Keratinocyte (primary cell): Measurements from ENCODE around the gene HOXD10. TPM values are rescaled to one million over a fixed set of nuclear protein-coding genes. Genes with fewer than 3 reads are reported as not detected.

ENCODE experiments used
- DNase-seq: peaks from one replicate; pipeline ENCODE4 v3.0.0-alpha.2; 2011; ENCODE audit warnings: low read depth, missing footprints, low spot score
- FAIRE-seq: peaks from 2 replicates; lab custom pipeline; 2011; peaks lifted over from hg19 to GRCh38; lab: Jason Lieb, UNC
- H2AFZ ChIP-seq: 2 replicates; pipeline ENCODE4 v1.6.0; 2012; ENCODE audit warnings: low read length, control low read depth, inconsistent platforms; ENCODE audit not compliant: control insufficient read depth
- H3K27ac ChIP-seq: 2 replicates; pipeline ENCODE4 v1.5.1; 2011; ENCODE audit warnings: low read length; ENCODE audit not compliant: control insufficient read depth, insufficient read depth
- H3K27me3 ChIP-seq: 3 replicates; pipeline ENCODE4 v1.6.0; 2011; ENCODE audit warnings: low read length; ENCODE audit not compliant: control insufficient read depth, insufficient read depth; ENCODE audit errors: extremely low read depth
- H3K36me3 ChIP-seq, 2 experiments: 2 replicates in 1 of 2; 3 replicates in 1 of 2; pipeline ENCODE4 v1.5.1; 2011; ENCODE audit warnings: low read length in 2 of 2, mild to moderate bottlenecking in 1 of 2; ENCODE audit not compliant: control insufficient read depth in 2 of 2, insufficient read depth in 2 of 2; ENCODE audit errors: extremely low read depth in 1 of 2
- H3K4me1 ChIP-seq: 3 replicates; pipeline ENCODE4 v1.5.1; 2011; ENCODE audit warnings: low read length; ENCODE audit not compliant: control insufficient read depth, insufficient read depth; ENCODE audit errors: extremely low read depth
- H3K4me2 ChIP-seq: 3 replicates; pipeline ENCODE4 v1.6.0; 2011; ENCODE audit warnings: low read depth, low read length; ENCODE audit not compliant: control insufficient read depth, insufficient read depth; ENCODE audit errors: extremely low read depth
- H3K4me3 ChIP-seq, 3 experiments: fragments of 200-600 bp in 1 of 3; sonication (generic) in 1 of 3; 2 replicates in 2 of 3; 3 replicates in 1 of 3; pipeline ENCODE4 v1.5.1; 2011 to 2016; ENCODE audit warnings: low read length in 3 of 3, mild to moderate bottlenecking in 3 of 3, control low read depth in 2 of 3, inconsistent platforms in 1 of 3, low read depth in 1 of 3, mixed read lengths in 1 of 3, mixed run types in 1 of 3, moderate library complexity in 1 of 3; ENCODE audit not compliant: control insufficient read depth in 2 of 3, insufficient read depth in 2 of 3; ENCODE audit errors: extremely low read depth in 1 of 3
- H3K79me2 ChIP-seq: 2 replicates; pipeline ENCODE4 v1.6.0; 2012; ENCODE audit warnings: low read length; ENCODE audit not compliant: control insufficient read depth, insufficient read depth
- H3K9ac ChIP-seq: 3 replicates; pipeline ENCODE4 v1.6.0; 2011; ENCODE audit warnings: low read length; ENCODE audit not compliant: control insufficient read depth, insufficient read depth; ENCODE audit errors: extremely low read depth
- H3K9me1 ChIP-seq: 3 replicates; pipeline ENCODE4 v1.6.0; 2011; ENCODE audit warnings: low read length; ENCODE audit not compliant: control insufficient read depth, insufficient read depth; ENCODE audit errors: extremely low read depth
- H3K9me3 ChIP-seq: 2 replicates; pipeline ENCODE4 v1.5.1; 2012; ENCODE audit warnings: low read depth, low read length; ENCODE audit not compliant: control insufficient read depth
- H4K20me1 ChIP-seq: 3 replicates; pipeline ENCODE4 v1.6.0; 2011; ENCODE audit warnings: low read length; ENCODE audit not compliant: control insufficient read depth, insufficient read depth; ENCODE audit errors: extremely low read depth
- EZH2 ChIP-seq: IDR thresholded peaks from one replicate; pipeline ENCODE4 v1.6.1; 2012; ENCODE audit warnings: inconsistent platforms, mild to moderate bottlenecking, low read length, moderate library complexity
- dilution Hi-C: fragments of 300-500 bp; cut with MboI; formaldehyde crosslinking; loops from one replicate; pipeline ENCODE4 v1.7.0; 2020; ENCODE audit warnings: low sequenced_read_pairs; ENCODE audit not compliant: extremely low pct_ligation_motif_present
- polyA plus RNA-seq, 5 experiments: library from polyadenylated mRNA; depleted of rRNA in 3 of 5; stranded (reverse) in 3 of 5; stranded (forward) in 1 of 5; unstranded in 1 of 5; fragments of >200 nt; gene quantifications; 1 replicate in 1 of 5; 2 replicates in 3 of 5; 3 replicates in 1 of 5; pipeline versions ENCODE4 v1.2.1 to v1.2.3, GENCODE V29; 2011 to 2012; ENCODE audit warnings: missing spikeins in 2 of 5, low read depth in 1 of 5, low replicate concordance in 1 of 5
- TF ChIP-seq, protein P1 (sequence below), 3 experiments: IDR thresholded peaks in 1 of 3; conservative IDR thresholded peaks in 1 of 3; optimal IDR thresholded peaks in 1 of 3; 2 replicates in 2 of 3; 3 replicates in 1 of 3; pipeline versions ENCODE3 to v1.5.1; 2011; ENCODE audit warnings: low read length in 3 of 3, mild to moderate bottlenecking in 3 of 3, moderate library complexity in 2 of 3, control low read depth in 1 of 3, inconsistent platforms in 1 of 3; ENCODE audit not compliant: insufficient read depth in 2 of 3; ENCODE audit errors: extremely low read depth in 1 of 3

Gene HOXD10
- polyA plus RNA-seq, 1 donor (not counting 4 experiments of a cell fraction or from before 2014, with no cell fraction given): not detected

DNA sequence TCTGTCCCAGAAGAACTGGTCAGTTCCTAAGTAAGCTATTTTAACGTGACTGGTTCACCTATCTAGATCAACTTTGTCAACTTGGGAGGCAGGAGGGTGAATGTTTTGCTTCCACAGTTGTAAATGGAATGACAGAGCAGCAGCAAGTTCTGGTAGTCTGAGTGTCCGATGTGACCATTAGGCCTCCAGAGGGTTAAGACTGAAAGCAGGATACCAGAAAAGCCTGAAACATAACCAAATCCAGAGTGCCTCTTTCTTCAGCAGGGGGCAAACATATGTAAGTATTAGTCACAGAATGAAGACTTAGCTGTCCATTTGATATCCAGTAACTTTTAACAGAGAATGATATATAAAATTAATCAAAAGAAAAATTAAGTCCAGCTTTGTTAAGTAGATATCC, 49.7 kb downstream of the HOXD10 start:
- no peak overlapping the region for H3K4me3 ChIP-seq
- H3K9ac ChIP-seq: no peak overlapping the region
- no peaks in the 10 kb centered on the region for H3K79me2 ChIP-seq
- no peaks in the 10 kb centered on the region for H4K20me1 ChIP-seq
- H3K9me1 ChIP-seq: no peaks in the 10 kb centered on the region
- no peaks in the 10 kb centered on the region for H3K36me3 ChIP-seq
- no peak overlapping the region for H3K27ac ChIP-seq
- TF ChIP-seq EZH2: no peak
- TF ChIP-seq, protein P1, sequence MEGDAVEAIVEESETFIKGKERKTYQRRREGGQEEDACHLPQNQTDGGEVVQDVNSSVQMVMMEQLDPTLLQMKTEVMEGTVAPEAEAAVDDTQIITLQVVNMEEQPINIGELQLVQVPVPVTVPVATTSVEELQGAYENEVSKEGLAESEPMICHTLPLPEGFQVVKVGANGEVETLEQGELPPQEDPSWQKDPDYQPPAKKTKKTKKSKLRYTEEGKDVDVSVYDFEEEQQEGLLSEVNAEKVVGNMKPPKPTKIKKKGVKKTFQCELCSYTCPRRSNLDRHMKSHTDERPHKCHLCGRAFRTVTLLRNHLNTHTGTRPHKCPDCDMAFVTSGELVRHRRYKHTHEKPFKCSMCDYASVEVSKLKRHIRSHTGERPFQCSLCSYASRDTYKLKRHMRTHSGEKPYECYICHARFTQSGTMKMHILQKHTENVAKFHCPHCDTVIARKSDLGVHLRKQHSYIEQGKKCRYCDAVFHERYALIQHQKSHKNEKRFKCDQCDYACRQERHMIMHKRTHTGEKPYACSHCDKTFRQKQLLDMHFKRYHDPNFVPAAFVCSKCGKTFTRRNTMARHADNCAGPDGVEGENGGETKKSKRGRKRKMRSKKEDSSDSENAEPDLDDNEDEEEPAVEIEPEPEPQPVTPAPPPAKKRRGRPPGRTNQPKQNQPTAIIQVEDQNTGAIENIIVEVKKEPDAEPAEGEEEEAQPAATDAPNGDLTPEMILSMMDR (optimal IDR thresholded peaks at IDR 0.05 in 1 of 3, IDR thresholded peaks at IDR 0.05 in 1 of 3, conservative IDR thresholded peaks at IDR 0.05 in 1 of 3; ENCODE audit: extremely low read depth in 1 of 3, insufficient read depth in 2 of 3, low read length in 3 of 3): no peak
- no peaks in the 10 kb centered on the region for H3K4me1 ChIP-seq
- H3K4me2 ChIP-seq: no peak overlapping the region
- H3K9me3 ChIP-seq: peaks cover 2% of the 10 kb centered on the region
- dilution Hi-C loops: loop anchor here (25.0 kb wide), 1 partner anchor 471 kb away; no protein-coding TSS in a partner anchor
- peaks cover 74% of the 10 kb centered on the region for H3K27me3 ChIP-seq
- no peak for DNase-seq
- no peak overlapping the region for H2AFZ ChIP-seq
- FAIRE-seq: no peak

DNA sequence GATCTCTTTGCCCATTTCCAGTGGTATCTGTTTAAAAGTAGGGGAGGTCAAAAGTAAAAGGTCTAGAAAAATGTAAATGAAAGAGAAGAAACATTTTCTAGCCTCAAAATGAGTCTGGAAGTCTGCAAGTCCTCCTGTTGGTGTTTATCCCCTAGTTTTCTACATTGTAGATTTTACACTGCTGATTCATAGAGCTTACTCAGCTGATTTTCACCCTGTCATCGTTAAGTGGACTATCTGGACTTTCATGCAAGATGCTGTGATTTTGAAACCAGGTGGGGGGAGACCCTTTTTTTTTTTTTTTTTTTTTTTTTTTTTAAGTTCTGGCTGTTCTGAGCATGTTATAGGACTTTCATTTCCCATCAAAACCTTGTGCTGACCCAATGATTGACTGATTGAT, 50.8 kb downstream of the HOXD10 start:
- no peaks in the 10 kb centered on the region for H3K36me3 ChIP-seq
- no peaks in the 10 kb centered on the region for H3K9me1 ChIP-seq
- H4K20me1 ChIP-seq: no peaks in the 10 kb centered on the region
- no peak overlapping the region for H3K4me2 ChIP-seq
- dilution Hi-C loops: loop anchor here (25.0 kb wide), 1 partner anchor 470 kb away; no protein-coding TSS in a partner anchor
- DNase-seq (no peak), FAIRE-seq (no peak)
- H3K9ac ChIP-seq: no peak overlapping the region
- H3K27me3 ChIP-seq: peaks cover 74% of the 10 kb centered on the region
- TF ChIP-seq, protein P1 (optimal IDR thresholded peaks at IDR 0.05 in 1 of 3, IDR thresholded peaks at IDR 0.05 in 1 of 3, conservative IDR thresholded peaks at IDR 0.05 in 1 of 3; ENCODE audit: extremely low read depth in 1 of 3, insufficient read depth in 2 of 3, low read length in 3 of 3): no peak
- no peak for TF ChIP-seq EZH2
- H3K79me2 ChIP-seq: no peaks in the 10 kb centered on the region
- no peaks in the 10 kb centered on the region for H3K4me1 ChIP-seq
- no peak overlapping the region for H3K4me3 ChIP-seq
- no peak overlapping the region for H2AFZ ChIP-seq
- peaks cover 5% of the 10 kb centered on the region for H3K9me3 ChIP-seq
- no peak overlapping the region for H3K27ac ChIP-seq
